K562 (cell line): ENCODE measurements around the gene FAM234A. TPM values are rescaled to one million over a fixed set of nuclear protein-coding genes. Genes with fewer than 3 reads are reported as not detected.
A peak's percentile ranks its signal among the peaks of the same experiment; 100 is the strongest.

ENCODE experiments used
- ATAC-seq: fragments of 200-7000 bp; cut with Tn5 transposase; 3 replicates; pipeline ENCODE4 v1.9.1; 2020; ENCODE audit warnings: moderate library complexity
- BruUV-seq: library from RNA; stranded (reverse); fragments of 400-500 nt; replicated peaks from 2 replicates; lab custom pipeline; 2021; lab: Mats Ljungman, UMichigan
- CTCF ChIA-PET: fragments of 300-600 bp; formaldehyde crosslinking; extraction: SDS; loops from one replicate; lab custom pipeline; 2021; ENCODE audit warnings: low intra/inter-chr PET ratio; lab: Yijun Ruan, JAX
- POLR2A ChIA-PET: fragments of 300-600, 350-650 bp; sonication (Branson Sonifier 250); formaldehyde crosslinking; extraction: SDS; loops from one replicate; lab custom pipeline; 2021; ENCODE audit warnings: antibody characterized with exemption, inconsistent platforms; lab: Yijun Ruan, JAX
- DNase-seq, 4 experiments: peaks; one replicate each; pipeline versions ENCODE4 v3.0.0 to v3.0.0-alpha.2; 2011 to 2018; ENCODE audit warnings: low spot score in 3 of 4, mixed read lengths in 3 of 4; ENCODE audit errors: extremely low read depth in 1 of 4
- FAIRE-seq: peaks from 2 replicates; lab custom pipeline; 2011; peaks lifted over from hg19 to GRCh38; lab: Jason Lieb, UNC
- H2AFZ ChIP-seq: 2 replicates; pipeline ENCODE4 v1.6.0; 2011; ENCODE audit warnings: low read depth, low read length, control low read depth, inconsistent platforms
- H3K27ac ChIP-seq: fragments of 200-600 bp; 3 replicates; pipeline ENCODE4 v1.8.0; 2011; ENCODE audit warnings: low read depth, mild to moderate bottlenecking, control low read depth, inconsistent platforms, low read length, moderate library complexity, mixed read lengths; ENCODE audit errors: extremely low read depth
- H3K27me3 ChIP-seq, 2 experiments: fragments of 300-600 bp in 1 of 2; 2 replicates in 1 of 2; 3 replicates in 1 of 2; pipeline versions ENCODE4 v1.6.0 to v1.8.0; 2011; ENCODE audit warnings: inconsistent platforms in 2 of 2, low read length in 2 of 2, mild to moderate bottlenecking in 1 of 2, mixed read lengths in 1 of 2, moderate library complexity in 1 of 2; ENCODE audit not compliant: control insufficient read depth in 2 of 2, insufficient read depth in 2 of 2
- H3K36me3 ChIP-seq: fragments of 300-600 bp; 3 replicates; pipeline ENCODE4 v1.8.0; 2011; ENCODE audit warnings: mild to moderate bottlenecking, low read length, inconsistent platforms; ENCODE audit not compliant: control insufficient read depth, insufficient read depth
- H3K4me1 ChIP-seq, 2 experiments: fragments of 200-600 bp in 1 of 2; replicated peaks in 1 of 2; 2 replicates in 1 of 2; 3 replicates in 1 of 2; pipeline versions ENCODE4 v1.5.1 to v1.8.0; 2011; ENCODE audit warnings: inconsistent platforms in 2 of 2, low read length in 2 of 2, mild to moderate bottlenecking in 1 of 2, mixed read lengths in 1 of 2, moderate library complexity in 1 of 2; ENCODE audit not compliant: control insufficient read depth in 2 of 2, insufficient read depth in 2 of 2
- H3K4me2 ChIP-seq: 2 replicates; pipeline ENCODE4 v1.6.1; 2011; ENCODE audit warnings: low read length, control low read depth, inconsistent platforms, mixed read lengths; ENCODE audit not compliant: insufficient read depth
- H3K4me3 ChIP-seq: fragments of 200-600 bp; sonication (generic), shearing (Covaris generic); 2 replicates; pipeline ENCODE4 v1.5.1; 2016; ENCODE audit warnings: control low read depth, inconsistent platforms
- H3K79me2 ChIP-seq: fragments of 200-600 bp; 3 replicates; pipeline ENCODE4 v1.8.0; 2011; ENCODE audit warnings: low read length, inconsistent platforms; ENCODE audit not compliant: control insufficient read depth, insufficient read depth
- H3K9ac ChIP-seq, 2 experiments: 2 replicates each; pipeline versions ENCODE4 v1.6.0 to v1.6.1; 2011; ENCODE audit warnings: low read depth in 2 of 2, low read length in 2 of 2, control low read depth in 1 of 2, inconsistent platforms in 1 of 2, mild to moderate bottlenecking in 1 of 2, mixed read lengths in 1 of 2; ENCODE audit not compliant: insufficient read depth in 1 of 2
- H3K9me1 ChIP-seq: one replicate; pipeline ENCODE4 v1.6.0; 2011; ENCODE audit warnings: inconsistent platforms, mild to moderate bottlenecking, low read length, moderate library complexity; ENCODE audit not compliant: control insufficient read depth, insufficient read depth
- H3K9me3 ChIP-seq: replicated peaks from 2 replicates; pipeline ENCODE4 v1.5.1; 2011; ENCODE audit warnings: low read depth, low read length, inconsistent platforms; ENCODE audit not compliant: control insufficient read depth, insufficient read depth
- H4K20me1 ChIP-seq: replicated peaks from 2 replicates; pipeline ENCODE4 v1.6.1; 2011; ENCODE audit warnings: low read length, inconsistent platforms, mixed read lengths; ENCODE audit not compliant: control insufficient read depth, insufficient read depth
- FOXK2 ChIP-seq, 2 experiments: fragments of 450-650 bp; IDR thresholded peaks in 1 of 2; conservative IDR thresholded peaks in 1 of 2; 2 replicates each; pipeline ENCODE4 v1.6.1; 2016; ENCODE audit warnings: low read depth in 2 of 2, mild to moderate bottlenecking in 1 of 2
- IRF2 ChIP-seq: sonication (generic); formaldehyde crosslinking; IDR thresholded peaks from 2 replicates; pipeline ENCODE4 v1.8.1; 2022; ENCODE audit warnings: mild to moderate bottlenecking, missing genetic modification reagents
- MEIS2 ChIP-seq: fragments of 450-650 bp; IDR thresholded peaks from 2 replicates; pipeline ENCODE4 v1.6.1; 2014; ENCODE audit warnings: mild to moderate bottlenecking; ENCODE audit not compliant: partially characterized antibody
- SNIP1 ChIP-seq: fragments of 450-650 bp; IDR thresholded peaks from 2 replicates; pipeline ENCODE4 v1.7.1; 2017; ENCODE audit warnings: low read depth, mild to moderate bottlenecking
- TCF3 ChIP-seq: sonication (generic); formaldehyde crosslinking; IDR thresholded peaks from 2 replicates; pipeline ENCODE4 v1.4.0; 2020; ENCODE audit warnings: mild to moderate bottlenecking, missing genetic modification reagents
- ZNF408 ChIP-seq: fragments of 250-450 bp; sonication (Bioruptor Pico); IDR thresholded peaks from 2 replicates; pipeline ENCODE4 v1.4.0; 2020; ENCODE audit warnings: low read depth, mild to moderate bottlenecking, moderate library complexity
- WGBS: fragments of 100-300 bp; shearing (Covaris generic); methylation state at CpG from one replicate; pipeline ENCODE4 v1.1.6; 2016; ENCODE audit warnings: low coverage, mixed read lengths; ENCODE audit not compliant: insufficient coverage; ENCODE audit errors: missing lambda C conversion rate; 5-methylcytosine and 5-hydroxymethylcytosine counted together
- in situ Hi-C: fragments of 300-500 bp; cut with MboI; formaldehyde crosslinking; loops from 4 replicates; pipeline ENCODE4 v1.15.0; 2018; ENCODE audit warnings: inconsistent platforms, mixed read lengths
- intact Hi-C: fragments of 100-400 bp; cut with micrococcal nuclease; formaldehyde crosslinking; loops from 2 replicates; pipeline ENCODE4 v1.14.2; 2022
- polyA plus RNA-seq, 8 experiments: library from polyadenylated mRNA; depleted of rRNA in 4 of 8; stranded (reverse) in 5 of 8; unstranded in 3 of 8; fragments of >200 nt; fragmentation: Nextera tagmentation in 2 of 8; fragmentation: Illumina TruSeq in 1 of 8; extraction: Ambion mirVana in 2 of 8; extraction: Trizol in 1 of 8; gene quantifications; 2 replicates each; pipeline versions ENCODE4 v1.2.1 to v1.2.3, GENCODE V29; 2011 to 2014; ENCODE audit warnings: inconsistent platforms in 1 of 8, missing spikeins in 1 of 8
- total RNA-seq, 7 experiments: library from RNA; depleted of rRNA in 6 of 7; stranded (reverse); fragments of >200 nt in 6 of 7; fragmentation: Illumina TruSeq in 2 of 7; extraction: Trizol in 2 of 7; gene quantifications; 2 replicates each; pipeline versions ENCODE4 v1.2.1 to v1.2.3, GENCODE V29; 2011 to 2021; ENCODE audit warnings: low replicate concordance in 1 of 7
- TF ChIP-seq, protein P1 (sequence below), 2 experiments: fragments of 450-650 bp; conservative IDR thresholded peaks; 2 replicates each; pipeline ENCODE4 v1.6.1; 2017; ENCODE audit warnings: mild to moderate bottlenecking in 2 of 2, moderate library complexity in 2 of 2

Gene FAM234A
- total and polyA plus RNA-seq, 9 of the 15 experiments (the other 6 are each of a cell fraction or from before 2014, with no cell fraction given), result 1.0 to 47.9 (median 15.0) TPM

DNA sequence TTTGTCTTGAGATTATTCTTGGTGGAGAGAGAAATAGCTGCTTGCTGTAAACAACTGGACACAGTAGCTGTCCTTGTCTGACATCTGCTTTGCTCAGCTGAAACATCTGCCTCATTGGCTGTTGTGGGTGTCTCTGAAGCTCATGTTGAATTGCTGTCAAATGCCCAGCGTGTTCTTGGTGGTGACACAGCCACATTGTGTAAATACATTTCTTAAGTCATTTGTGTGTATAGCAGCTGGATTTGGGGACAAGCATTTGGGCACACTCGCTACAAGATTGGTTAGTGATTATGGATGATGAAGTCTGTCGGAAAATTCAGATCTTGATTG lies 5.3 kb downstream of the FAM234A start:
- no peaks in the 10 kb centered on the region for H4K20me1 ChIP-seq
- peak overlapping the region; percentile 24 to 43; a peak in 2 of 4 replicates for H3K9ac ChIP-seq
- no peaks in the 10 kb centered on the region for H3K9me1 ChIP-seq
- no peaks in the 10 kb centered on the region for H3K36me3 ChIP-seq
- BruUV-seq, result no TSS peak
- H3K27me3 ChIP-seq, result no peaks in the 10 kb centered on the region
- DNase-seq, result peak in 2 of 4 experiments; percentile 20 to 41
- no peaks in the 10 kb centered on the region; the same call in 1 of the 2 replicates for H3K9me3 ChIP-seq
- peak; percentile 19; the same call in 2 of the 3 replicates for ATAC-seq
- H3K27ac ChIP-seq, result peak overlapping the region; percentile 53; the same call in 2 of the 3 replicates
- FAIRE-seq, result peak; percentile 79
- peak; percentile 19 for TF ChIP-seq MEIS2
- TF ChIP-seq FOXK2 (conservative IDR thresholded peaks at IDR 0.05 in 1 of 2, IDR thresholded peaks at IDR 0.05 in 1 of 2; ENCODE audit: low read depth in 2 of 2), result peak; percentile 33 to 48; a peak in 2 of 4 replicates
- TF ChIP-seq TCF3 (CRISPR knock-in tag), result no peak
- TF ChIP-seq SNIP1, result no peak
- TF ChIP-seq, protein P1, sequence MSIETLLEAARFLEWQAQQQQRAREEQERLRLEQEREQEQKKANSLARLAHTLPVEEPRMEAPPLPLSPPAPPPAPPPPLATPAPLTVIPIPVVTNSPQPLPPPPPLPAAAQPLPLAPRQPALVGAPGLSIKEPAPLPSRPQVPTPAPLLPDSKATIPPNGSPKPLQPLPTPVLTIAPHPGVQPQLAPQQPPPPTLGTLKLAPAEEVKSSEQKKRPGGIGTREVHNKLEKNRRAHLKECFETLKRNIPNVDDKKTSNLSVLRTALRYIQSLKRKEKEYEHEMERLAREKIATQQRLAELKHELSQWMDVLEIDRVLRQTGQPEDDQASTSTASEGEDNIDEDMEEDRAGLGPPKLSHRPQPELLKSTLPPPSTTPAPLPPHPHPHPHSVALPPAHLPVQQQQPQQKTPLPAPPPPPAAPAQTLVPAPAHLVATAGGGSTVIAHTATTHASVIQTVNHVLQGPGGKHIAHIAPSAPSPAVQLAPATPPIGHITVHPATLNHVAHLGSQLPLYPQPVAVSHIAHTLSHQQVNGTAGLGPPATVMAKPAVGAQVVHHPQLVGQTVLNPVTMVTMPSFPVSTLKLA (conservative IDR thresholded peaks at IDR 0.05), result 0 out of 4 replicates have a peak, but pooled peaks of 1 of the 2 experiments have one; percentile 16
- no peak for TF ChIP-seq IRF2
- TF ChIP-seq ZNF408, result no peak
- no peak overlapping the region for H3K4me3 ChIP-seq
- intact Hi-C loops (loop anchor here (5.0 kb wide), 1 partner anchor 112 kb away; the partner anchor contains the start of gene AXIN1), in situ Hi-C loops (no loop called here)
- WGBS, result 12% methylated on average over 3 of the region's 3 CpGs
- H3K4me1 ChIP-seq, result peaks cover 21 to 37% of the 10 kb centered on the region in 2 experiments
- ChIA-PET POLR2A (interaction anchor here (0.8 to 1.5 kb wide), 4 partner anchors 9 to 103 kb away, joined by 3 to 7 read pairs (median 5); partner anchors contain the start of gene LUC7L), CTCF (no interaction called here)
- H3K4me2 ChIP-seq, result peak overlapping the region; percentile 28
- H3K79me2 ChIP-seq, result peaks cover 49% of the 10 kb centered on the region
- H2AFZ ChIP-seq, result 0 out of 2 replicates have a peak overlapping the region, but pooled peaks have one; percentile 1
